HG02970 (cell line): ENCODE measurements around the gene NRIP2.

Experiments used
- ATAC-seq: cut with Tn5 transposase; IDR thresholded peaks from one replicate; pipeline ENCODE4 v1.9.1; 2021; ENCODE audit warnings: mild to moderate bottlenecking, moderate library complexity, moderate number of reproducible peaks; ENCODE audit not compliant: unreplicated experiment, low FRiP score

The NRIP2 gene

DNA sequence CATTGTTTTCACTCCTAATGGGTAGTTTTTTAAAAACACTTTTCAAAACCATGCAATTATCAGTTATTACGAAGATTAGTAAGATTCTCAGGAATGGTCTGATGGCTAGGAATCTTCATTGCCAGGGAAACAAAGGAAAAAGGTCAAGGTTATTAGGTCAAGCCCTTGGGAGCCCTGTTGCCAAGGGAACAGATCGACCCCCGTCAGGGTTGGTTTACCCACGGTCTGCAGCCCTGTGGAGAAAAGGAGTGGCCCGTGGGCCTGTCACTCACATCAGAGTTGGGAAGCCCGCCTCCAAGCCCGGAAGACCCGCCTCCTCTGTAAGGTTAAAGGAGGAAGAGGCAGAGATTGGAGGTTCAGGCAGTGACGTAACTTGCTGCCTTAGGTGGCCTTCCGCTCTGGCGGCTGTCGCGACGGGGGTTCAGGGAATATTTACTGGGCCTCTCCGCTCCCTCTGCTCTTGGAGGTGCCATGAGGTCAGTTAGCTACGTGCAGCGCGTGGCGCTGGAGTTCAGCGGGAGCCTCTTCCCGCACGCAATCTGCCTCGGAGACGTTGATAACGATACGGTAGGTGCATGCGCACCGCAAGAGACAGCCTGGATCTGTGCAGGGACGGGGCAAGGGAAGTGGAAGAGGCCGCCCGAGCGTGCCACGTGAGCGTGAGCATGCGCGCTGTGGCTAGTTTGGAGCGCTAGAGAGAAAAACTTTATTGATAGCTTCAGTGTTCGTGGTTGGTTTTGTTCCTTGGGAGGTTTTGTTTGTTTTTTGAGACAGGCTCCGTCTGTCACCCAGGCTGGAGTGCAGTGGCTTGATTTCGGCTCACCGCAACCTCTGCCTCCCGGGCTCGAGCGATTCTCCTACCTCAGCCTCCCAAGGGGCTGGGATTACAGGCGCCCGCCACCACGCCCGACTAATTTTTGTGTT is 22.3 kb downstream of the NRIP2 start, which contains the start of gene ITFG2:
ITFG2 (plus strand) TSS at position 379 of the 924 bp plus-strand sequence; CDS start at position 472, 93 bp downstream.
- ATAC-seq: peak; percentile 94

DNA sequence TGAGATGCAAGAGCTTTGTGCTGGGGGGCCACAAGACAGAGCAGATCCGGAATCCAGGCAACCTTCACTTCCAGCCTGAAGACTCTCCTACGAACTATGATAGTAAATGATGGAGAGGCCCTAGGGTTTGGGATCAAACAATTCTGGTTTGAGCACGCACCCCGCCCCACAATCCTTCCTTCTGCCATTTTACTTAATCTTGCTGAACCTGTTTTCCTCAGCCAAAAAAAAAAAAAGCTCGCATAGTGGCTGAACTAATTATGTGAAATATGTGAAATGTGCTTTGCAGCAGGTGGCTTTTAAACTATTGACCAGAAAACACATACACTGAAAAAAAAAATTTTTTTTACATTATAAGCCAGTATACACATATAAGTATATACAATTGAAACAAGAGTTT is 23.0 kb downstream of the NRIP2 start:
- ATAC-seq: no peak

DNA sequence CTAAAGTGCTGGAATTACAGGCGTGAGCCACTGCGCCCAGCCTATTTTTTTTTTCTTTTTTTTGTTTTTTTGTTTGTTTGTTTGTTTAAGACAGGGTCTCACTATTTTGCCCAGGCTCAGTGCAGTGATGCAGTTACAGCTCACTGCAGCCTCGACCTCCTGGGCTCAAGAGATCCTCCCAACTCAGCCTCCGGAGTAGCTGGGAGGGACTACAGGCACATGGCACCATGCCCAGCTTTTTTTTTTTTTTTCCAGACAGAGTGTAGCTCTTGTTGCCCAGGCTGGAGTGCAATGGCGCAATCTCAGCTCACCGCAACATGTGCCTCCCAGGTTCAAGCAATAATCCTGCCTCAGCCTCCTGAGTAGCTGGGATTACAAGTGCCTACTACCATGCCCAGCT is 28.1 kb downstream of the NRIP2 start:
- no peak for ATAC-seq

DNA sequence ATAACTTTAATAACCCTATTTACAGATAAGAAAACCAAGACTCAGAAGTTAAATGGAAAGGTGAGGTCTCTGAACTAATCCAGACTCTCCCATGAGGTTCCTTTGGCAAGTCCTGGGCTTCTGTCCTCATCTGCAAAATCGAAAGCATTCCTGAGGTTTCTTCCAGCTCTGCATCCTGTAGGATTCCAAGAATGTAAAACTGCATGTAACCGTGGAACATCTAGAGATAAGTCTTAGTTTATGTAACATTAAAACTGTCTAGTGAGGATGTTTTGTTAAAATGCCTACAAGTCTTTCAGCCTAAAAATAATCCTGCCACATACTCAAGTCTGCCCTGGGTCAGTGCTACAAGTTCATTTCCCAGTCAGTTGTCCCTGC is 29.7 kb downstream of the NRIP2 start:
- ATAC-seq: no peak

DNA sequence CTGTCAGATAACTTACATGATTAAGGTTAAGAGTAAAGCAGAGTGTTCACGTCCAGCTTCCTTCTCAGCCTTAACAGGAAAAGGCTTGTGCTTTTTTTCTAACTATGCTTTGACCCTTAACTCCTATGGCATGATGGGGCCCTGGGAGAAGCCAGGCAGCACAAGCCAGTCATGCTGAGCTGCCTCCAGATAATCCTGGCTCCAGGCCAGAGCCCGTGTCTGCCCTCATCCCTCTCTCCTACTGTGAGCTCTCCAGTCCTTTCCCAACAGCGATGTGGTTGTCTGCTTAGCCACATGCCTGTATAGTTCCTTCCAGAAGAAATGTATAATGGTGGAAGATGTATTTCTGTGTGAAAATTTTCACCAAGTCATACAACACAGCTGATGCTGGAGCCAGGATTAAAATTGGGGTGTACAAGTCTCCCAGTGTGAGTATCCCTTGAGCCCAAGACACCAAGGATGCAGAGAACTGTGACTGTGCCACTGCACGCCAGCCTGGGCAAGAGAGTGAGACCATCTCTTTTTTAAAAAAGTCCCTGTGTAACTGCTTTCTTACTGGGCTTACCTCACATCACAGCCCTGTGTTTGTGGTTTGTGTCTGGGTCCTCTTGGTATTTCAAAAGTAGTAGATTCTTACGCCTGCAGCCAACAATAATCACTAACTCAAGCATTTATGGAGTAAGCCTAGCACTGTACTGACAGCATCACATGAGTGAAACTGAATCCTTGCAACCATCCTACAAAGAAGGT is 30.3 kb downstream of the NRIP2 start:
- ATAC-seq: no peak

DNA sequence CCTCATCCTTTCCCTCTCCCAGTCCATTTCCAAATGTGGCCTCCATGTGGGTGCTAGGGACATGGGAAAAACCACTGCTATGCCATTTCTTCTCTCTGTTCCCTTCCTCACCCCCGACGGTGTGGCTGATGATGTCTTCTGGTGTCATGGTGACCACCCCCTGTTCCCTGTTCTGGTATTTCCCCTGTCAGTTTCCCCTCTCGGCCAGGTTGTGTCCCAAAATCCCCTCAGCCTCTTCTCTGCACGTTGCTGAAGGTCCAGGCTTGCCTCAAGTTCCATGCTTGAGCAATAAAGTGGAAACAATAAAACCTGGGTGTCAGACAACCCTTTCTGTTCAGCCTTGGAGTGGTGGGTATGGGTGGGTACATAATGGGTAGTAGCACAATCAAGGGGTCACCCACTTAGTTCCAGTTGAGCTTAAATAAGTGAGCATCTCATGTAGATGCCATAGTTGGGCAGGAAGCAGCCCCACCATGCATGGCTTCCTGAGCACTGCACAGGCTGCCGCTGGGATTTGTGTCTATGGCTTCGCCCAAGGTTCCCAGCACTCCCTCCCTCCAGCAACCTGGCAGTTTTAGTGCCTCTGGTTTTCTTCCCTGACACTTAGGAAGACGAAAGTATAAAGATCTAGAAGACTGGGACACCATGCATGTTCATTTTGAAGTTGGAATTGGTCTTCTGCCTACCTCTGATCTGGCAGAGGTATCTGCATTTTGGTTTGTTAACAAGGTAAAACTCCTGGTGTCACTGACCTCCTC is 31.0 kb downstream of the NRIP2 start:
- ATAC-seq: no peak

DNA sequence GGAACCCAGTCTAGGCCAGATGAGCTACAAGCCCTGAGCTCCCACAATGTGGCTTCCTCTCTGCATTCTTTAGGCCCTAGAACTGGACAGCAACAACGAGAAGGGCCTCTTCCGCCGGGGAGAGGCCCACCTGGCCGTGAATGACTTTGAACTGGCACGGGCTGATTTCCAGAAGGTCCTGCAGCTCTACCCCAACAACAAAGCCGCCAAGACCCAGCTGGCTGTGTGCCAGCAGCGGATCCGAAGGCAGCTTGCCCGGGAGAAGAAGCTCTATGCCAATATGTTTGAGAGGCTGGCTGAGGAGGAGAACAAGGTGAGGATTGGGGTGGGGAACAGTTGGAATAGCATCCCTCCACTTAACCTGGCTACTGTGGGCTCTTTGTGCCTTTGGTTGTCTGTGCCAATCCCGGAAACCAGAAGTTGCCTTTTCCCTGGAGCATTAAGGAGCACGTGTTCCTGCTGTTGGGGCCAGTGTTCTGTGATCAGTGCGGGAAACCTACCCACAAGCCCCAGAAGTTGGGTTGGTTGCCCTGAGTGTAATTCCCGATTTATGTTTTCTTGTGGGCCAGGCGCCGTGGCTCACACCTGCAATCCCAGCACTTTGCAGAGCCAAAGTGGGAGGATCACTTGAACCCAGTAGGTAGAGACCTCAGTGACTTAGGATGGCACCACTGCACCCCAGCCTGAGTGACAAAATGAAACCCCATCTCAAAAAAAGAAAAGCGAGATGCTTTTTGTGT is 33.6 kb downstream of the NRIP2 start:
- ATAC-seq: no peak

DNA sequence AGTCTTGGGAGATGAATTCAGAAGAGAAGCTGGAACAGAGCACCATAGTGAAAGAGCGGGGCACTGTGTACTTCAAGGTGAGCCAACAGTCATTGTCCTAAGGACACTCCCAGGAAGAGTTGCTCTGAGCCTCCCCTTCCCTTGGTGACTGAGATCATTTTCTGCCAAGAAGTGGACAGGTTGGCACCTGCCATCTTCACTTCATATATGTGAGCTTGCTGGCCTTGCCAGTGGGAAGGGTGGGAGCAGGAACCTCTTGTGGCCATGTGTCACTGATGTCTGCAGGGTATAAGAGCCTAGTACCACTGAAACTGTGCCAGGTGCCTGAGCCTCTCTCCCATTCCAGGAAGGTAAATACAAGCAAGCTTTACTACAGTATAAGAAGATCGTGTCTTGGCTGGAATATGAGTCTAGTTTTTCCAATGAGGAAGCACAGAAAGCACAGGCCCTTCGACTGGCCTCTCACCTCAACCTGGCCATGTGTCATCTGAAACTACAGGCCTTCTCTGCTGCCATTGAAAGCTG is 34.7 kb downstream of the NRIP2 start:
- ATAC-seq: no peak

DNA sequence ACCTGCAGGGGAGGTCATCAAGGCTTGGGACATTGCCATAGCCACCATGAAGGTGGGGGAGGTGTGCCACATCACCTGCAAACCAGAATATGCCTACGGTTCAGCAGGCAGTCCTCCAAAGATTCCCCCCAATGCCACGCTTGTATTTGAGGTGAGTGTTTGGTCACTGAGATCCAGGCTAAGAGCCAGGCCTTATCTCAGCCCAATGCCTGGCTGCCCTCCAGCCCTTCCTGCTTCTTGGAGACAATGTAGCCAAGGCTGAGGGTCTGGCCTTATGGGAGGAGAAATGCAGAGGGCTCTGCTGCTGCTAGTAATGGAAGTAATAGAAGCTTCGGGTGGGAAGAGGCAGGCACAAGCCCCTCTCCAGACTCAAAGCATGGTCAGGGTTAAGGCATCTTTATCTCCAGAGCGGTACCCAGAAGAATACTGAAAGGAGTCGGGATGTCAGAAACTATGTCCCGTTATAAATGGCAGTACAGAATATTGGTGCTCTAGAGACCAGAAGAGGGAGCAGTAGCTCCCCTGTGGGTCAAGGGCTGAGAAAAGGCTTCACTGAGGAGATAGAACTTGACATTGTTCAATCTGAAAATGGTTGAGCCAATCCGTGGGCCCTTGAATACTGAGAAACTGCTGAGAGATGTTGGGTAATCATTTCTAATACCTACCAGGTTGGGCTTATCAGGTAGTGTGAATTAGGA is 37.0 kb downstream of the NRIP2 start:
- no peak for ATAC-seq

DNA sequence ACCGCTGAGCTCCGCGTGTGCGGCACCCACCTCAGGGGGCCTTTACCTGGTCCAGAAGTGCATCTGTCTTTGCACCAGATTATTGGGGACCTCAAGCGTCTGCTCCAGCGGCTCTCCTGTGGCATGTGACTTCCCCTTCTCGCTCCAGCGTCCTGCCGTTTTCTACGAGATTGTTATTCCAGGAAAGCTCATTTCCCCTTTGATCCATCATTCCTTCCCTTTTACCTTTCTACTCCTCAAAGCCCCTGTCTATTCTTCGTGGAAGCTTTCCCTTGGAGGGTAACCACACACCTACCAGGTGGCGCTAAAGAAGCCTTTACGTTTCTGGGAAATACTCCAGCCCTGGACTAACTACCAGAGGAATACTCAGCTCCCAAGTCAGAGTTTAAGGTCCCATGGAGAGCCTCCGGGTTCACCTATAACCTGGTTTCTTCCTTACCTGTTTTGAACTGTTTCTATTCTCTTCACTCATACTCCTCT is 38.6 kb downstream of the NRIP2 start:
- no peak for ATAC-seq

DNA sequence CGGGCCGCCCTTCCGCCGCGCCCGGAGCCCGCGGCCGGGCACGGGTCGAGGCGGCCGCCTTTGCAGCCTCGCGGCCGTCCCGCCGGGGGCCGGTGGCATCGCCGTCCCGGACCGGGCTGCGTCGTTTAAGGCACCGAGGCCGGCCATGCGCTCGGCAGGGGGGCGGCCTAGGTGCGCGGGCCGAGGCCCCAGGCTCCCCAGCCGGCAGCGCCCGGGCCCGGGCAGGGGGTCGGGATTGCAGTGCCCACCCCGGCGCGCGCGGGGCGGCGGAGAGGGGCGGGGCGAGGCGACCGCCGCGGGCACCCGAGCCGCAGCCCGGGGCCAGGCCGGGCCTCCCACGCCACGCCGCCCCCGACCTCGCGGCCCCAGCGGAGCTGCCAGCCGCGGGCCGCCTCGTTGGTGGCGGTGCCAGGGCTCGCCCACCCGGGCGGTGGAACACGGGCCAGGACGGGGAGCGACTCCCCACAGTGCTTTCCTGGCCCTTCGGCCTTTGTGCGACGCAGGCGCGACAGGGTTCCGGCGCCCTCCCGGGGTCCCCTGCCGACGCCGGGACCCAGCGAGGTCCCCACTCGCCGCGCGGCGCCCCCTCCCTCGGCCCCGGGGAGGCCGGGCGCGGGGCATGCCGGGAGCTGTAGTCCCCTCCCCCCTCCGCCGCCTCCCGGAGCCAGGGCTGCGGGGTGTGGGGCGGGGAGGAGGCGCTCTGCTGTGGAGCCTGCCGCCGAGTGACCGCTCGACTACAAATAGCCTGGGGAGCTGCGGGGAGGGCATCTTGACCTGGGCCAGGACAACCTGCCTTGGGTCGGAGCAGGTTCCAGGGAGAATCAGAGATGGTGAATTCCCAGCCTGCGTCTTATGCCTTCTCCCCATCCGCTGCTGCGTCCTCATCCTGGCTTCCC is 39.3 kb downstream of the NRIP2 start:
- ATAC-seq: peak; percentile 65

DNA sequence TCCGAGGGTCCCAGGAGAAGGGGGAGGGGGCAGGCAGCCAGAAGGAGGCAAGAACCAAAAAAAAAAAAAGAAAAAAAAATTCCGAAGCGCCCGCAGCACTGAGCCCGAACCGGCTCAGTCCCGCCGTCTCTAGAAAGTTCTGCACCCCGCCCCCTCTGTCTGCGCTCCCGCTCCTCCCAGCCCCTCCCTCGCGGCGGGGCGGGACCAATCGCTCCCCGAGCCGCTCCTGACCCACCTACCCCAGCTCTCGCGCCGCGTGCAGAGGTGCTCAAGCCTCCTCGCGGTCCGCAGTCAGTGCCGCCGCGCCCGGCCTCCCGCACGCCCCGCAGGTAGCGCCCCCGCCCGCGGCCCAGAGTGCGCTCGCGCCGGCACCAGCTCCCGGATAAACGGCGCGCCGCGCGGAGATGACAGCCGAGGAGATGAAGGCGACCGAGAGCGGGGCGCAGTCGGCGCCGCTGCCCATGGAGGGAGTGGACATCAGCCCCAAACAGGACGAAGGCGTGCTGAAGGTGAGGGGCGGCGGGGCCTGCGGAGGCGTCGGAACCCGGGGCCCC is 40.0 kb downstream of the NRIP2 start, which contains the start of gene FKBP4:
FKBP4 (plus strand) TSS at position 235 of the 554 bp plus-strand sequence; CDS start at position 405, 170 bp downstream.
- peak; percentile 71 for ATAC-seq

DNA sequence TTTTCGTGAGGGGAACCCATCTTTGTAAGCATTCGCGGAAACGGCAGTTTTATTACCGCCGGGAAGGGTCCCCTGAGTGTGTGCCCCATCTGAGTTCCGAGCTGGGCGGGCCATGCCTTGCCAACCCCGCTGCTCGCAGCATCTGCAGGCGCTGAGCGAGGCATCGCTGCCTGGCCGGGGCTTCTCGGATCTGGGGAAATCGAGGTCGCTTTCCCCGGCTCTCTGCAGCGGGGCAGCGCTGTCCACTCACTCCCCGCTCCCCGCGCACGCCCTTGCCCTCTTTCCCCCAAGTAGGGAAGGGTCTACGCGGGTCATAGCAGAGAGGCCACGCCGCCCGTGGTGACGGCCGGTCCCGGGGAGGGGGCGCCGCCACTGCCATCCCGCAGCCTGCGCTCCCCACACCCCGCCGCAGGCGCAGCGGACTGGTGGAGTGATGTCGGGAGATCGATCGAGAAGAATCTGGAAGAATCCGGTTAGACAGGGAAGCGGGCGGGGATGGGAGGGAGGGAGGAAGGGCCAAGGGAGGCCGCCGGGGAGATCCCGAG is 40.6 kb downstream of the NRIP2 start:
- ATAC-seq: no peak

DNA sequence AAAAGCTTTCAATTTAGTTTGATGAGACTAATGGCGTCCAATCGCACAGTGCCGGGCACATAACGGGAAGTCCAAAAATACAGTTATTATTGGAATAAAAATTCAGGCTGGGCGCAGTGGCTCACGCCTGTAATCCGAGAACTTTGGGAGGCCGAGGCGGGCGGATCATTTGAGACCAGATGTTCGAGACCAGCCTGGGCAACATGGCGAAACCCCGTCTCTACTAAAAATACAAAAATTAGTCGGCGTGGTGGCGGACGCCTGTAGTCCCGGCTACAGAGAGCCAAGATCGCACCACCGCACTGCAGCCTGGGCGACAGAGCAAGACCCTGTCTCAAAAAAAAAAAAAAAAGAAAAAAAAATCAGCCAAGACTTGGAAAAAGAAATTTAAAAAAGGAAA is 41.3 kb downstream of the NRIP2 start:
- no peak for ATAC-seq

DNA sequence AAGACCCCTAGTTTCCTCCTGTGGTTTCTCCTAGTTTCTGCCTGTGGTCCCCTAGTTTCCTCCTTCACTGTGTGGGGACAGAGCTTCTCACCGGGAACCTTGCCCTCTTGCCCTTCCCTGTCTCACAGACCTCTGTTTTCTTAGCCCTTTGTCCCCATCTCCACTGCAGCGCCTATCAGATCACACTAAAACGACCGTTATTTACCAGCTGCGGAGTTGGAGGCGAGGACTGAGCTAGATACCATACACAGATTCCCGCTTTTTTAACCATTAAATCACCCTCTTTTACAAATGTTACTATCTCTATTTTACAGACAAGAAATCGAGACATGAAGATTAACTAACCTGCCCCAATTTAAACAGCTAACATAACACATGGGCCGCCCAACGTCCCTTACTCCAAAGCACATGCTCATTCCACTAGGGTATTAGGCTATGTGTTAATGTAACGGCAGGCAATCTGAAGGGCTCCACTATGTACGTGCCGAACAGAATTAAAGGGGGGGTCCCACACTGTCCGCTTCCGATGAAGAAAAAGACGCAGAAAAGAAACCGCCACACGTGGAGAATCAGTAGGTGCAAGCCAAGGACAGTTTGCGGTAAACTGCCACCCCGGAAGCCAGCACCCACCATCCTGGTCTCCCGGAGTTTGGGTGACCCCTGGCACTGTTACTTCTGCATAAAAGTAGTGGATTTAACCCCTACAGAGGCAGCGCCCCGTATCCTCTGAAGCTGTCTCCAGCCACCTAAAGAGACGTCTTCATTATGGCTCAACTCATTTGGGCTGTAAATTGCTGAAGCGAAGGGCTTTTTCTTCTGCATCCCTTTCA is 41.9 kb downstream of the NRIP2 start:
- ATAC-seq: no peak

DNA sequence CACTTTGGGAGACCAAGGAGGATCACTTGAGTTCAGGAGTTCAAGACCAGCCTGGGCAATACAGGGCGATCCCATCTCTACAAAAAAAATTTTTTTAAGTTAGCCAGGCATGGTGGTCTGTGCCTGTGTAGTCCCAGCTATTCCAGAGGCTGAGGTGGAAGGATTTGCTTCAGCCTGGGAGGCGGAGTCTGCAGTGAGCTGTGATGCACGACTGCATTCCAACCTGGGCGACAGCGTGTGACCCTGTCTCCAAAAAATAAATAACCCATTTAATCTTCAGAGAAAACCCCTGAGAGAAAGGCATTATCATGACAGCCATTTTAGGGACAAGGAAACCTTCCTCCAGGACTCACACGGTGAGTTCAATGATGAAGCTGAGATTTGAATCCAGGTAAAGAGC is 43.7 kb downstream of the NRIP2 start:
- ATAC-seq: no peak

DNA sequence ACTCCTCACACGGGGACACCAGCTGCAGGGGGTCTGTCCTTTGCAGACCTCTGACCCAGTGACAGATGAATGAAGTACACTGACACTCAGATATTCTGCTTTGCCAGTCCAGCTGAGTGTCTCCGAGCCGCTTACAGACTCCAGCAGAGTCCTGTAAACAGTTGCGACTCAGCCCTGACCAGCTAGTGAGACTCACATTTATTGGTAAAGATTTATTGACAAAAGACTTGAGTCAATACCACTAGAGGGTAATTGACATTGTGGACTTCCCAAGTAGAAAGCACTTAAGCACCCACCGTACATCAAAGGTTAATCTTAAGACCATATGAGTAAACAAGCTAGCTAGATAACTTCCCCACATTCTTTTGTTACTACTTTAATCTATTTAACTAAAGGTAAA is 49.8 kb downstream of the NRIP2 start:
- no peak for ATAC-seq
